OCI-LY1 (cell line): ENCODE measurements around the gene KRTAP10-10.
A peak's percentile ranks its signal among the peaks of the same experiment; 100 is the strongest.

ENCODE experiments used
- EZH2 ChIP-seq: fragments of 200-600 bp; sonication (generic), shearing (Covaris generic); IDR thresholded peaks from 2 replicates; pipeline ENCODE4 v1.8.0; 2017; ENCODE audit warnings: borderline replicate concordance, mixed run types, mild to moderate bottlenecking, antibody characterized with exemption, low read length, moderate library complexity, mixed read lengths
- TF ChIP-seq, protein P1 (sequence below): fragments of 200-600 bp; sonication (generic), shearing (Covaris generic); IDR thresholded peaks from 2 replicates; pipeline ENCODE4 v1.5.1; 2017; ENCODE audit warnings: mild to moderate bottlenecking, antibody characterized with exemption, low read length, moderate library complexity, mixed read lengths

- TF ChIP-seq, protein P1, sequence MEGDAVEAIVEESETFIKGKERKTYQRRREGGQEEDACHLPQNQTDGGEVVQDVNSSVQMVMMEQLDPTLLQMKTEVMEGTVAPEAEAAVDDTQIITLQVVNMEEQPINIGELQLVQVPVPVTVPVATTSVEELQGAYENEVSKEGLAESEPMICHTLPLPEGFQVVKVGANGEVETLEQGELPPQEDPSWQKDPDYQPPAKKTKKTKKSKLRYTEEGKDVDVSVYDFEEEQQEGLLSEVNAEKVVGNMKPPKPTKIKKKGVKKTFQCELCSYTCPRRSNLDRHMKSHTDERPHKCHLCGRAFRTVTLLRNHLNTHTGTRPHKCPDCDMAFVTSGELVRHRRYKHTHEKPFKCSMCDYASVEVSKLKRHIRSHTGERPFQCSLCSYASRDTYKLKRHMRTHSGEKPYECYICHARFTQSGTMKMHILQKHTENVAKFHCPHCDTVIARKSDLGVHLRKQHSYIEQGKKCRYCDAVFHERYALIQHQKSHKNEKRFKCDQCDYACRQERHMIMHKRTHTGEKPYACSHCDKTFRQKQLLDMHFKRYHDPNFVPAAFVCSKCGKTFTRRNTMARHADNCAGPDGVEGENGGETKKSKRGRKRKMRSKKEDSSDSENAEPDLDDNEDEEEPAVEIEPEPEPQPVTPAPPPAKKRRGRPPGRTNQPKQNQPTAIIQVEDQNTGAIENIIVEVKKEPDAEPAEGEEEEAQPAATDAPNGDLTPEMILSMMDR: peak; percentile 32; the same call in 1 of the 2 replicates
- no peak for TF ChIP-seq EZH2
Measured at GRCh38 chr21:44618504-44618903, 18.7 kb upstream of the KRTAP10-10 start.
